IMR-90 (cell line): ENCODE data around the gene FERMT2. TPM values are rescaled to one million over a fixed set of nuclear protein-coding genes. Genes with fewer than 3 reads are reported as not detected.

Experiments used
- ATAC-seq: fragments of 200-7000 bp; cut with Tn5 transposase; 2 replicates; pipeline ENCODE4 v1.9.1; 2020; ENCODE audit warnings: low read depth, mild to moderate bottlenecking, moderate library complexity
- BruUV-seq: library from RNA; stranded (reverse); fragments of 400-500 nt; replicated peaks from 2 replicates; lab custom pipeline; 2021; lab: Mats Ljungman, UMichigan
- CTCF ChIA-PET: fragments of 300-600 bp; formaldehyde crosslinking; extraction: SDS; loops from one replicate; lab custom pipeline; 2021; ENCODE audit warnings: antibody characterized with exemption; lab: Yijun Ruan, JAX
- POLR2A ChIA-PET: fragments of 300-600 bp; sonication (Branson Sonifier 250); formaldehyde crosslinking; loops from one replicate; lab custom pipeline; 2022; ENCODE audit warnings: antibody characterized with exemption; ENCODE audit not compliant: unreplicated experiment; lab: Charles Lee
- DNase-seq: peaks from one replicate; pipeline ENCODE4 v3.0.0; 2013
- H2AFZ ChIP-seq: replicated peaks from 2 replicates; pipeline ENCODE3; 2013; ENCODE audit warnings: low read length, mild to moderate bottlenecking; ENCODE audit not compliant: poor library complexity
- H2AK5ac ChIP-seq: 2 replicates; pipeline ENCODE4 v1.6.1; 2013; ENCODE audit warnings: low read depth, low read length, inconsistent platforms
- H2AK9ac ChIP-seq: replicated peaks from 2 replicates; pipeline ENCODE3; 2013; ENCODE audit warnings: mild to moderate bottlenecking, low read depth, low read length, moderate library complexity; ENCODE audit not compliant: poor library complexity
- H2BK120ac ChIP-seq: 2 replicates; pipeline ENCODE4 v1.6.1; 2013; ENCODE audit warnings: low read depth, low read length, inconsistent platforms
- H2BK15ac ChIP-seq: 3 replicates; pipeline ENCODE4 v1.6.1; 2013; ENCODE audit warnings: low read depth, low read length, inconsistent platforms
- H2BK20ac ChIP-seq: 2 replicates; pipeline ENCODE4 v1.6.1; 2013; ENCODE audit warnings: low read depth, mild to moderate bottlenecking, inconsistent platforms, low read length, moderate library complexity
- H2BK5ac ChIP-seq: 2 replicates; pipeline ENCODE4 v1.6.1; 2013; ENCODE audit warnings: mild to moderate bottlenecking, low read depth, low read length, inconsistent platforms; ENCODE audit not compliant: poor library complexity, severe bottlenecking
- H3K14ac ChIP-seq: replicated peaks from 2 replicates; pipeline ENCODE4 v1.6.1; 2013; ENCODE audit warnings: low read depth, low read length, inconsistent platforms
- H3K18ac ChIP-seq: 2 replicates; pipeline ENCODE4 v1.6.1; 2013; ENCODE audit warnings: low read depth, low read length, control low read depth
- H3K23ac ChIP-seq: 2 replicates; pipeline ENCODE4 v1.6.1; 2013; ENCODE audit warnings: low read depth, low read length, inconsistent platforms
- H3K27ac ChIP-seq: 2 replicates; pipeline ENCODE4 v1.5.1; 2013; ENCODE audit warnings: mild to moderate bottlenecking, control low read depth, low read length; ENCODE audit not compliant: insufficient read depth
- H3K27me3 ChIP-seq: 2 replicates; pipeline ENCODE4 v1.6.1; 2013; ENCODE audit warnings: low read length; ENCODE audit not compliant: control insufficient read depth, insufficient read depth
- H3K36me3 ChIP-seq: 2 replicates; pipeline ENCODE4 v1.6.1; 2013; ENCODE audit warnings: low read length, mixed read lengths; ENCODE audit not compliant: control insufficient read depth, insufficient read depth
- H3K4ac ChIP-seq: 2 replicates; pipeline ENCODE4 v1.6.1; 2013; ENCODE audit warnings: low read depth, low read length, inconsistent platforms
- H3K4me1 ChIP-seq: 2 replicates; pipeline ENCODE4 v1.6.1; 2013; ENCODE audit warnings: low read length, mixed read lengths; ENCODE audit not compliant: control insufficient read depth, insufficient read depth
- H3K4me2 ChIP-seq: 2 replicates; pipeline ENCODE4 v1.6.1; 2013; ENCODE audit warnings: low read depth, mild to moderate bottlenecking, control low read depth, low read length, moderate library complexity
- H3K4me3 ChIP-seq: 2 replicates; pipeline ENCODE4 v1.5.1; 2013; ENCODE audit warnings: low read depth, mild to moderate bottlenecking, control low read depth, low read length, moderate library complexity; ENCODE audit not compliant: insufficient read depth
- H3K56ac ChIP-seq: 2 replicates; pipeline ENCODE4 v1.6.1; 2013; ENCODE audit warnings: low read length, inconsistent platforms; ENCODE audit not compliant: insufficient read depth; ENCODE audit errors: extremely low read depth
- H3K79me1 ChIP-seq, 2 experiments: 2 replicates each; pipeline ENCODE4 v1.6.1; 2013; ENCODE audit warnings: low read length in 2 of 2, inconsistent platforms in 1 of 2, low read depth in 1 of 2
- H3K9ac ChIP-seq: 2 replicates; pipeline ENCODE4 v1.6.1; 2013; ENCODE audit warnings: low read depth, low read length, control low read depth
- H3K9me1 ChIP-seq: 2 replicates; pipeline ENCODE4 v1.6.1; 2013; ENCODE audit warnings: low read length, inconsistent platforms; ENCODE audit not compliant: insufficient read depth
- H3K9me3 ChIP-seq: 2 replicates; pipeline ENCODE4 v1.6.1; 2013; ENCODE audit warnings: low read length; ENCODE audit not compliant: control insufficient read depth, insufficient read depth
- H4K20me1 ChIP-seq: 2 replicates; pipeline ENCODE4 v1.6.1; 2013; ENCODE audit warnings: low read length, inconsistent platforms; ENCODE audit not compliant: insufficient read depth
- H4K5ac ChIP-seq: 2 replicates; pipeline ENCODE4 v1.6.1; 2013; ENCODE audit warnings: mild to moderate bottlenecking, low read depth, low read length, control low read depth
- H4K8ac ChIP-seq, 2 experiments: 2 replicates each; pipeline ENCODE4 v1.6.1; 2013; ENCODE audit warnings: low read depth in 2 of 2, low read length in 2 of 2, control low read depth in 1 of 2, inconsistent platforms in 1 of 2
- H4K91ac ChIP-seq: 2 replicates; pipeline ENCODE4 v1.6.1; 2013; ENCODE audit warnings: low read depth, low read length, inconsistent platforms; ENCODE audit not compliant: insufficient read depth
- BHLHE40 ChIP-seq: fragments of 150-350 bp; IDR thresholded peaks from 2 replicates; pipeline ENCODE4 v1.6.1; 2016; ENCODE audit warnings: mild to moderate bottlenecking, low read depth, low read length
- CEBPB ChIP-seq: IDR thresholded peaks from 2 replicates; pipeline ENCODE4 v1.6.1; 2012; ENCODE audit warnings: low read depth, low read length, improper control_type of control experiment
- CHD1 ChIP-seq: IDR thresholded peaks from 2 replicates; pipeline ENCODE4 v1.6.1; 2012; ENCODE audit warnings: low read depth, low read length, improper control_type of control experiment
- FOS ChIP-seq: fragments of 150-350 bp; IDR thresholded peaks from 2 replicates; pipeline ENCODE4 v1.6.1; 2016; ENCODE audit warnings: low read depth, low read length
- MAFK ChIP-seq: IDR thresholded peaks from 2 replicates; pipeline ENCODE4 v1.6.1; 2012; ENCODE audit warnings: low read depth, low read length, improper control_type of control experiment
- MAZ ChIP-seq: IDR thresholded peaks from 2 replicates; pipeline ENCODE4 v1.6.1; 2012; ENCODE audit warnings: low read depth, mild to moderate bottlenecking, low read length, improper control_type of control experiment, moderate library complexity, borderline replicate concordance
- NFE2L2 ChIP-seq: fragments of 150-350 bp; IDR thresholded peaks from 2 replicates; pipeline ENCODE4 v1.6.1; 2016; ENCODE audit warnings: low read depth, mild to moderate bottlenecking, low read length
- POLR2A ChIP-seq: IDR thresholded peaks from 2 replicates; pipeline ENCODE4 v1.6.1; 2012; ENCODE audit warnings: mild to moderate bottlenecking, low read depth, low read length
- RAD21 ChIP-seq: IDR thresholded peaks from 2 replicates; pipeline ENCODE4 v1.6.1; 2012; ENCODE audit warnings: low read length, improper control_type of control experiment
- RCOR1 ChIP-seq: IDR thresholded peaks from 2 replicates; pipeline ENCODE4 v1.6.1; 2012; ENCODE audit warnings: mild to moderate bottlenecking, low read length, improper control_type of control experiment; ENCODE audit not compliant: insufficient replicate concordance
- RFX5 ChIP-seq: IDR thresholded peaks from 2 replicates; pipeline ENCODE4 v1.8.0; 2012; ENCODE audit warnings: low read depth, mild to moderate bottlenecking, low read length, moderate library complexity
- SMC3 ChIP-seq: fragments of 150-350 bp; IDR thresholded peaks from 2 replicates; pipeline ENCODE4 v1.6.1; 2016; ENCODE audit warnings: low read depth, mild to moderate bottlenecking, antibody characterized with exemption, low read length, moderate library complexity
- USF2 ChIP-seq: fragments of 150-350 bp; IDR thresholded peaks from 2 replicates; pipeline ENCODE4 v1.6.1; 2017; ENCODE audit warnings: mild to moderate bottlenecking, antibody characterized with exemption, low read length, low read depth
- WGBS, 2 experiments: methylation state at CpG; one replicate each; pipeline versions ENCODE4 v1.1.5 to v1.1.7; 2013; ENCODE audit warnings: missing lambda C conversion rate in 2 of 2; ENCODE audit not compliant: insufficient read length in 1 of 2; ENCODE audit errors: extremely low coverage in 2 of 2; 5-methylcytosine and 5-hydroxymethylcytosine counted together
- dilution Hi-C: fragments of 300-500 bp; cut with HindIII; formaldehyde crosslinking; loops from one replicate; pipeline ENCODE4 v1.14.3; 2018; ENCODE audit warnings: low sequenced_read_pairs; ENCODE audit not compliant: unreplicated experiment
- in situ Hi-C: fragments of 300-500 bp; cut with MboI; formaldehyde crosslinking; loops from 3 replicates; pipeline ENCODE4 v1.14.3; 2019; ENCODE audit warnings: low sequenced_read_pairs, inconsistent platforms, mixed read lengths
- intact Hi-C: fragments of 100-400 bp; cut with micrococcal nuclease; formaldehyde crosslinking; loops from 2 replicates; pipeline ENCODE4 v1.10.0; 2022
- polyA plus RNA-seq, 3 experiments: library from polyadenylated mRNA; depleted of rRNA; stranded (reverse); fragments of >200 nt; gene quantifications; 2 replicates each; pipeline ENCODE4 v1.2.3, GENCODE V29; 2012; ENCODE audit warnings: low replicate concordance in 1 of 3
- total RNA-seq: library from RNA; depleted of rRNA; stranded (reverse); fragments of >200 nt; gene quantifications from 2 replicates; pipeline ENCODE4 v1.2.3, GENCODE V29; 2012
- TF ChIP-seq, protein P1 (sequence below): conservative IDR thresholded peaks from 2 replicates; pipeline ENCODE4 v1.5.1; 2012; ENCODE audit warnings: mild to moderate bottlenecking, low read depth, low read length, improper control_type of control experiment
- TF ChIP-seq, protein P2 (sequence below): fragments of 150-350 bp; IDR thresholded peaks from 2 replicates; pipeline ENCODE4 v1.6.1; 2016; ENCODE audit warnings: low read depth, mild to moderate bottlenecking, low read length, moderate library complexity, borderline replicate concordance

Gene FERMT2
- total and polyA plus RNA-seq, 2 of the 4 experiments (the other 2 are of a cell fraction): 131 to 217 TPM

DNA sequence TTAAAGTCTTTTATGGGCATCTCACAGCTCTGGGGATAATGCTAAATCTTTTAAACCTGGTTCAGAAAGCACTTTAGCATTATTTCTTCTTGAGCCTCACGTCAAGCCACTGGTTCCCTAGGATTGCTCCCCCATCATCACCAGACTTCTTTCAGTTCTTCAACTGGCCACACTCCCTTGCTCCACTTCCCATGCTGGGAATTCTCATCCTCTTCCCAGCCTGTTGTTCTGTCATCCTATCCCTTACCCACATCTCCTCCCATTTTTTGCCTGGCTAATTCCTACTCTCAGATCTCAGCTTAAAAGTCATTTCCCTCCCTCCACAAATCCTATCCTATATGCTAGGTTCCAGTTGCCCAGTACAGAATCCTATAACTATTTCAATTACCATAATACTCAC is 14.4 kb downstream of the FERMT2 start:
- H4K91ac ChIP-seq: no peak overlapping the region
- no peak overlapping the region for H2BK20ac ChIP-seq
- H3K4ac ChIP-seq: no peak overlapping the region
- H4K20me1 ChIP-seq: peaks cover 94% of the 10 kb centered on the region
- no peak overlapping the region for H2AFZ ChIP-seq
- BruUV-seq: no TSS peak
- intact Hi-C loops (no loop called here), in situ Hi-C loops (no loop called here), dilution Hi-C loops (no loop called here)
- no peak overlapping the region for H3K4me2 ChIP-seq
- H3K4me3 ChIP-seq: no peak overlapping the region
- no peak overlapping the region for H3K27ac ChIP-seq
- DNase-seq (no peak), ATAC-seq (peak; percentile 19; the same call in 1 of the 2 replicates)
- H3K56ac ChIP-seq: no peak overlapping the region
- no peak overlapping the region for H2AK5ac ChIP-seq
- H3K9ac ChIP-seq: no peak overlapping the region
- peaks cover 12% of the 10 kb centered on the region for H3K9me1 ChIP-seq
- no peak overlapping the region for H4K5ac ChIP-seq
- H3K9me3 ChIP-seq: no peaks in the 10 kb centered on the region
- ChIA-PET CTCF (no interaction called here), POLR2A (no interaction called here)
- no peak overlapping the region for H2BK120ac ChIP-seq
- H3K14ac ChIP-seq: 0 out of 2 replicates have a peak overlapping the region, but pooled peaks have one; percentile 14
- 90% methylated on average over 1 of the region's 1 CpG; no CpG with 5 or more reads in 1 of the 2 experiments for WGBS, 2 experiments
- TF ChIP-seq NFE2L2 (no peak), FOS (no peak), MAZ (no peak), RCOR1 (no peak), CHD1 (no peak), CEBPB (no peak), MAFK (no peak), RFX5 (no peak), BHLHE40 (no peak), RAD21 (no peak), POLR2A (no peak), USF2 (no peak), SMC3 (no peak)
- TF ChIP-seq, protein P1, sequence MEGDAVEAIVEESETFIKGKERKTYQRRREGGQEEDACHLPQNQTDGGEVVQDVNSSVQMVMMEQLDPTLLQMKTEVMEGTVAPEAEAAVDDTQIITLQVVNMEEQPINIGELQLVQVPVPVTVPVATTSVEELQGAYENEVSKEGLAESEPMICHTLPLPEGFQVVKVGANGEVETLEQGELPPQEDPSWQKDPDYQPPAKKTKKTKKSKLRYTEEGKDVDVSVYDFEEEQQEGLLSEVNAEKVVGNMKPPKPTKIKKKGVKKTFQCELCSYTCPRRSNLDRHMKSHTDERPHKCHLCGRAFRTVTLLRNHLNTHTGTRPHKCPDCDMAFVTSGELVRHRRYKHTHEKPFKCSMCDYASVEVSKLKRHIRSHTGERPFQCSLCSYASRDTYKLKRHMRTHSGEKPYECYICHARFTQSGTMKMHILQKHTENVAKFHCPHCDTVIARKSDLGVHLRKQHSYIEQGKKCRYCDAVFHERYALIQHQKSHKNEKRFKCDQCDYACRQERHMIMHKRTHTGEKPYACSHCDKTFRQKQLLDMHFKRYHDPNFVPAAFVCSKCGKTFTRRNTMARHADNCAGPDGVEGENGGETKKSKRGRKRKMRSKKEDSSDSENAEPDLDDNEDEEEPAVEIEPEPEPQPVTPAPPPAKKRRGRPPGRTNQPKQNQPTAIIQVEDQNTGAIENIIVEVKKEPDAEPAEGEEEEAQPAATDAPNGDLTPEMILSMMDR: no peak
- TF ChIP-seq, protein P2, sequence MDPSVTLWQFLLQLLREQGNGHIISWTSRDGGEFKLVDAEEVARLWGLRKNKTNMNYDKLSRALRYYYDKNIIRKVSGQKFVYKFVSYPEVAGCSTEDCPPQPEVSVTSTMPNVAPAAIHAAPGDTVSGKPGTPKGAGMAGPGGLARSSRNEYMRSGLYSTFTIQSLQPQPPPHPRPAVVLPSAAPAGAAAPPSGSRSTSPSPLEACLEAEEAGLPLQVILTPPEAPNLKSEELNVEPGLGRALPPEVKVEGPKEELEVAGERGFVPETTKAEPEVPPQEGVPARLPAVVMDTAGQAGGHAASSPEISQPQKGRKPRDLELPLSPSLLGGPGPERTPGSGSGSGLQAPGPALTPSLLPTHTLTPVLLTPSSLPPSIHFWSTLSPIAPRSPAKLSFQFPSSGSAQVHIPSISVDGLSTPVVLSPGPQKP: no peak
- H2AK9ac ChIP-seq: peak overlapping the region; percentile 67
- H3K36me3 ChIP-seq: peaks cover 3% of the 10 kb centered on the region; the same call in 1 of the 2 replicates
- no peak overlapping the region for H3K18ac ChIP-seq
- peak overlapping the region; percentile 83; the same call in 1 of the 2 replicates for H3K23ac ChIP-seq
- H3K27me3 ChIP-seq: no peaks in the 10 kb centered on the region
- peaks cover 0 to 65% of the 10 kb centered on the region in 2 experiments; a peak in 2 of 4 replicates for H3K79me1 ChIP-seq
- H3K4me1 ChIP-seq: peaks cover 9% of the 10 kb centered on the region
- no peak overlapping the region for H2BK15ac ChIP-seq
- H2BK5ac ChIP-seq: no peak overlapping the region
- H4K8ac ChIP-seq: no peak overlapping the region
